B cell (primary cell): Measurements from ENCODE around the gene MLXIPL. TPM values are rescaled to one million over a fixed set of nuclear protein-coding genes. Genes with fewer than 3 reads are reported as not detected.

ENCODE experiments used
- ATAC-seq: fragments of 200-7000 bp; cut with Tn5 transposase; one replicate; pipeline ENCODE4 v1.10.0; 2021; ENCODE audit warnings: low read depth, mild to moderate bottlenecking, moderate number of reproducible peaks, moderate library complexity
- CTCF ChIA-PET: fragments of 350-600 bp; sonication (Branson Sonifier 250); formaldehyde crosslinking; loops from one replicate; lab custom pipeline; 2021; ENCODE audit warnings: antibody characterized with exemption, inconsistent platforms; lab: Charles Lee
- POLR2A ChIA-PET: fragments of 350-600 bp; sonication (Branson Sonifier 250); formaldehyde crosslinking; loops from one replicate; lab custom pipeline; 2021; ENCODE audit warnings: antibody characterized with exemption; lab: Charles Lee
- DNase-seq: peaks from one replicate; pipeline ENCODE4 v3.0.0; 2013
- H2AFZ ChIP-seq: 2 replicates; pipeline ENCODE4 v1.6.1; 2012; ENCODE audit warnings: mild to moderate bottlenecking, low read depth, low read length; ENCODE audit not compliant: insufficient read depth, poor library complexity, severe bottlenecking
- H3K27ac ChIP-seq, 2 donors: 1 replicate in 1 of 2; 2 replicates in 1 of 2; pipeline ENCODE4 v1.5.1; 2012 to 2013; ENCODE audit warnings: low read length in 2 of 2, mild to moderate bottlenecking in 2 of 2, moderate library complexity in 1 of 2
- H3K27me3 ChIP-seq, 4 experiments: fragments of 200-600 bp in 1 of 4; sonication (generic) in 1 of 4; replicated peaks in 1 of 4; 1 replicate in 2 of 4; 2 replicates in 2 of 4; pipeline versions ENCODE4 v1.6.1 to v1.7.0; 2013 to 2016; ENCODE audit warnings: low read length in 3 of 4, mild to moderate bottlenecking in 2 of 4, mixed read lengths in 1 of 4, moderate library complexity in 1 of 4; ENCODE audit not compliant: insufficient read depth in 4 of 4, control insufficient read depth in 3 of 4; ENCODE audit errors: control extremely low read depth in 1 of 4
- H3K36me3 ChIP-seq, 2 experiments: replicated peaks in 1 of 2; 1 replicate in 1 of 2; 2 replicates in 1 of 2; pipeline versions ENCODE4 v1.6.1 to v1.7.1; 2013; ENCODE audit warnings: low read length in 1 of 2; ENCODE audit not compliant: insufficient read depth in 2 of 2, control insufficient read depth in 1 of 2; ENCODE audit errors: control extremely low read depth in 1 of 2, extremely low read depth in 1 of 2
- H3K4me1 ChIP-seq, 2 donors: fragments of 200-600 bp in 1 of 2; sonication (generic) in 1 of 2; 1 replicate in 1 of 2; 2 replicates in 1 of 2; pipeline versions ENCODE4 v1.5.1 to v1.6.1; 2013 to 2017; ENCODE audit warnings: low read length in 2 of 2; ENCODE audit not compliant: control insufficient read depth in 2 of 2, insufficient read depth in 2 of 2
- H3K4me2 ChIP-seq: replicated peaks from 2 replicates; pipeline ENCODE3; 2012; ENCODE audit warnings: mild to moderate bottlenecking, low read depth, low read length; ENCODE audit not compliant: poor library complexity, severe bottlenecking
- H3K4me3 ChIP-seq, 5 experiments: fragments of 200-600 bp in 1 of 5; sonication (generic) in 1 of 5; 1 replicate in 3 of 5; 2 replicates in 2 of 5; pipeline versions ENCODE4 v1.5.1 to v1.7.0; 2011 to 2016; ENCODE audit warnings: low read length in 4 of 5, mild to moderate bottlenecking in 4 of 5, low read depth in 2 of 5, control low read depth in 1 of 5, moderate library complexity in 1 of 5; ENCODE audit not compliant: insufficient read depth in 1 of 5; ENCODE audit errors: control extremely low read depth in 1 of 5, extremely low read depth in 1 of 5
- H3K79me2 ChIP-seq: fragments of 200-600 bp; sonication (generic); one replicate; pipeline ENCODE4 v1.6.0; 2016; ENCODE audit warnings: low read length; ENCODE audit not compliant: control insufficient read depth, insufficient read depth
- H3K9ac ChIP-seq: fragments of 200-600 bp; sonication (generic); 2 replicates; pipeline ENCODE4 v1.6.1; 2017; ENCODE audit warnings: mild to moderate bottlenecking, low read length, moderate library complexity
- H3K9me3 ChIP-seq, 3 donors: one replicate each; pipeline versions ENCODE4 v1.6.1 to v1.7.1; 2013; ENCODE audit warnings: low read length in 2 of 3; ENCODE audit not compliant: control insufficient read depth in 2 of 3, insufficient read depth in 1 of 3; ENCODE audit errors: control extremely low read depth in 1 of 3
- H4K20me1 ChIP-seq: 2 replicates; pipeline ENCODE4 v1.6.0; 2012; ENCODE audit warnings: mild to moderate bottlenecking, low read length; ENCODE audit not compliant: insufficient read depth, control insufficient read depth, poor library complexity, severe bottlenecking
- H3K27ac Mint-ChIP-seq: one replicate; pipeline ENCODE4 v1.8.0; 2021; ENCODE audit warnings: mixed read lengths
- H3K27me3 Mint-ChIP-seq: one replicate; pipeline ENCODE4 v1.8.0; 2021; ENCODE audit warnings: mixed read lengths
- H3K4me1 Mint-ChIP-seq: one replicate; pipeline ENCODE4 v1.8.0; 2021; ENCODE audit warnings: mixed read lengths
- H3K4me3 Mint-ChIP-seq: one replicate; pipeline ENCODE4 v1.8.0; 2021; ENCODE audit warnings: mixed read lengths
- H3K9me3 Mint-ChIP-seq: one replicate; pipeline ENCODE4 v1.8.0; 2022; ENCODE audit warnings: mixed read lengths; ENCODE audit not compliant: insufficient read depth
- CTCF ChIP-seq: fragments of 200-600 bp; IDR thresholded peaks from one replicate; pipeline ENCODE4 v1.8.0; 2022; ENCODE audit warnings: antibody characterized with exemption, mild to moderate bottlenecking
- EZH2 ChIP-seq: IDR thresholded peaks from 2 replicates; pipeline ENCODE4 v1.6.1; 2012; ENCODE audit warnings: borderline replicate concordance, low read depth, mild to moderate bottlenecking, moderate library complexity, low read length; ENCODE audit not compliant: insufficient read depth, poor library complexity, severe bottlenecking
- WGBS: methylation state at CpG from one replicate; pipeline ENCODE4 v1.1.5; 2013; ENCODE audit warnings: missing lambda C conversion rate; ENCODE audit not compliant: insufficient coverage; 5-methylcytosine and 5-hydroxymethylcytosine counted together
- intact Hi-C: fragments of 100-400 bp; cut with micrococcal nuclease; formaldehyde crosslinking; loops from one replicate; pipeline ENCODE4 v1.10.0; 2022
- polyA plus RNA-seq: library from polyadenylated mRNA; depleted of rRNA; stranded (reverse); fragments of >200 nt; gene quantifications from 2 replicates; pipeline ENCODE4 v1.2.3, GENCODE V29; 2012
- total RNA-seq, 2 donors: library from RNA; stranded (reverse); fragments of 120-200 nt in 1 of 2; gene quantifications; 1 replicate in 1 of 2; 2 replicates in 1 of 2; pipeline versions ENCODE4 v1.2.3 to v1.2.4, GENCODE V29; 2013 to 2022

The MLXIPL gene
- total and polyA plus RNA-seq, 2 donors (not counting 1 experiment from before 2014, with no cell fraction given): not detected

- Histone ChIP-seq H3K4me1 (peaks cover 8 to 13% of the 10 kb centered on the region in 2 donors), H3K4me2 (no peak overlapping the region), H2AFZ (no peak overlapping the region), H4K20me1 (no peaks in the 10 kb centered on the region), H3K9ac (no peak overlapping the region), H3K9me3 (no peaks in the 10 kb centered on the region), H3K36me3 (peaks cover 0 to 59% of the 10 kb centered on the region in 2 experiments), H3K27ac (no peak overlapping the region), H3K4me3 (no peak overlapping the region), H3K27me3 (no peaks in the 10 kb centered on the region), H3K79me2 (peaks cover 35% of the 10 kb centered on the region)
- WGBS: 95% methylated on average over 9 of the region's 9 CpGs
- Mint-ChIP-seq H3K4me1 (peaks cover 11% of the 10 kb centered on the region), H3K27ac (no peak overlapping the region), H3K4me3 (no peak overlapping the region), H3K27me3 (no peaks in the 10 kb centered on the region), H3K9me3 (no peaks in the 10 kb centered on the region)
- ChIA-PET POLR2A (no interaction called here), CTCF (no interaction called here)
- TF ChIP-seq CTCF (no peak), EZH2 (no peak)
- no peak for ATAC-seq
- DNase-seq: no peak
- intact Hi-C loops: no loop called here
Observed at GRCh38 chr7:73573276-73573675, 51.0 kb downstream of the MLXIPL start.

- Histone ChIP-seq H3K27me3 (no peaks in the 10 kb centered on the region), H3K9me3 (no peaks in the 10 kb centered on the region), H3K9ac (no peak overlapping the region), H2AFZ (no peak overlapping the region), H3K4me3 (no peak overlapping the region), H3K4me2 (no peak overlapping the region), H3K79me2 (peaks cover 31% of the 10 kb centered on the region), H4K20me1 (no peaks in the 10 kb centered on the region), H3K4me1 (peaks cover 6 to 10% of the 10 kb centered on the region in 2 donors), H3K27ac (no peak overlapping the region), H3K36me3 (peaks cover 0 to 59% of the 10 kb centered on the region in 2 experiments)
- ChIA-PET CTCF (no interaction called here), POLR2A (no interaction called here)
- TF ChIP-seq EZH2 (no peak), CTCF (no peak)
- peak; percentile 10 for DNase-seq
- H3K9me3 Mint-ChIP-seq: no peaks in the 10 kb centered on the region
- no CpG with 5 or more reads among the region's 6 CpGs for WGBS
- no peak overlapping the region for H3K4me3 Mint-ChIP-seq
- H3K27me3 Mint-ChIP-seq: no peaks in the 10 kb centered on the region
- no peak for ATAC-seq
- intact Hi-C loops: no loop called here
- peaks cover 9% of the 10 kb centered on the region for H3K4me1 Mint-ChIP-seq
- H3K27ac Mint-ChIP-seq: no peak overlapping the region
Observed at GRCh38 chr7:73572767-73573186, 51.5 kb downstream of the MLXIPL start.
